ENCODE data around the gene TFG. TPM values are rescaled to one million over a fixed set of nuclear protein-coding genes. Genes with fewer than 3 reads are reported as not detected.

Gene TFG
- polyA plus RNA-seq, 4 donors, result 89.7 to 196 (median 138) TPM

Other genes with a start within 250 kb of the TFG start
- 1 to 10 TPM in 3 of 4 donors, not detected in 1; 5.1 to 7.5 (median 6.9) TPM for gene TMEM45A, start 216.9 kb upstream of the TFG start, polyA plus RNA-seq
- gene ADGRG7, start 99.9 kb upstream of the TFG start, polyA plus RNA-seq, result 10 to 100 TPM; 25.9 to 90.1 (median 48.2) TPM

Measured in small intestine (tissue), 4 donors.